GM19397 (cell line): Measurements from ENCODE around the gene DCUN1D3.

Experiments
- ATAC-seq: cut with Tn5 transposase; IDR thresholded peaks from one replicate; pipeline ENCODE4 v1.9.1; 2021; ENCODE audit warnings: mild to moderate bottlenecking, moderate library complexity; ENCODE audit not compliant: unreplicated experiment

DCUN1D3 gene

DNA sequence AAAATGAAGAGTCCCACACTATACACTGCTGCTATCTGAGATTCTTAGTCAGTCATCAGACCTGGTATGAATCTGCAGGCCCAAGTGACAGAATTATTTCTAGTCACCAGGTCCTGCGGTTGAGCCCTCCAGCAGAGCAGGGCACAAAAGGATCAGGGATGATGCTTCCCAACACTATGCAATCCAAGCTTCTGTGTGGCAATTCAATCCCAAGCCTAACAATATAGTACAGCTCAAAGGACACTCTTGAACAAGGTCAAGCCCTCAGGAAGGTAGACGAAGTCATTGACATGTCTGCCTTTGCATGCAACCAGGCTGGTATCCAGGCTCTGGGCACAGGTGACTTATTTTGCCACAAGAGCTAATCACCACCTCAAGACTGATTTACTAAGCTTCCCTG is 5.8 kb downstream of the DCUN1D3 start:
- no peak for ATAC-seq

- ATAC-seq: no peak
Measured at GRCh38 chr16:20889625-20890275, 10.4 kb downstream of the DCUN1D3 start.

GRCh38 chr16:20887207-20887606 is 13.0 kb downstream of the DCUN1D3 start:
- no peak for ATAC-seq

DNA sequence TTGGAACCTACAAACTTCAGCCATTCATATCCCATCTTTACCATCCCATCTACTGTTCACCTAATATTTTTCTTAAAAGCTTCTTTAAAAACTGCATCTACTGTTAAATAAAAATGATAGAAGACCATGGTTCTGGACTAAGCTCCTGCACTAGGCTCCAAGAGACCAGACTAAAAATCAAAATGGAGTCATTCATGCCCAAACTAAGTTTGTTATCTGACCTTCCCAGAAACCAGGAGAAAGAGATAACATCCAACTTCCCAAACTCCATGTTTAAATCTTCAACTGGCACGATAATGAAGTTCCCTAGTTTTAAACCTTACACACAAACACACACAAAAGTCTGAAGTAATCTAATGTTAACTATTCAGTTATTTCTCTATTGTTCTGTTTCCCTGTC is 13.8 kb downstream of the DCUN1D3 start:
- no peak for ATAC-seq

DNA sequence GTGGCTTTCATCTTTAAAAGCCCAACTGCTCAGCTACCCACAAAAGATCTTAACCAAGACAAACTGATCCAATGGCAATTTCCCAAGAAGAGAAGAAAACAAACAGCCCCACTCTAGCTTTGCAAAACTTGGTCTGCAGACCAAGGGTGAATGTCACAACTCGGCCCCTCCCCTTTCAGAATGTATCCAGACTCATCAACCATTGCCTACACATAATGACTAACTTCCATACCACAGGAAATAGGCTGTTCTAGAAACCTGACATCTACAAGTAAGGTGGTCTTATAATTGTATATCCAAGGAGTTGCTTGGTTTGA is 16.0 kb downstream of the DCUN1D3 start:
- no peak for ATAC-seq

GRCh38 chr16:20883554-20884239 is 16.5 kb downstream of the DCUN1D3 start:
- no peak for ATAC-seq

DNA sequence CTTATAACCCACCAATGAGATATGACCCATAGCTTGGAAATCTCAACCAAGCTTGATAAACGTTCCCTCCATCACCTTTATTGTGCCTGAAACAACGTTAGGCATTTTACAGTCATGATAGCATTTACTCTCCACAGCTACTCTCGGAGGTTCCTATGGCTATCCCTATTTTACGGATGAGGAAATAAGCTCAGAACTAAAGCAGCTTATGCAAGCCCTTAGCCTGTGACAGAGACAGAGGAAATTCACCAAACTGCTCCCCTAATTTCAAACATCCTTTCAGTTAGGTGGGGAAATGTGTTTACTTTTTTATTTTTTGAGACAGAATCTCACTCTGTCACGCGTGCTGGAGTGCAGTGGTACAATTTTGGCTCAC is 18.7 kb downstream of the DCUN1D3 start:
- no peak for ATAC-seq

DNA sequence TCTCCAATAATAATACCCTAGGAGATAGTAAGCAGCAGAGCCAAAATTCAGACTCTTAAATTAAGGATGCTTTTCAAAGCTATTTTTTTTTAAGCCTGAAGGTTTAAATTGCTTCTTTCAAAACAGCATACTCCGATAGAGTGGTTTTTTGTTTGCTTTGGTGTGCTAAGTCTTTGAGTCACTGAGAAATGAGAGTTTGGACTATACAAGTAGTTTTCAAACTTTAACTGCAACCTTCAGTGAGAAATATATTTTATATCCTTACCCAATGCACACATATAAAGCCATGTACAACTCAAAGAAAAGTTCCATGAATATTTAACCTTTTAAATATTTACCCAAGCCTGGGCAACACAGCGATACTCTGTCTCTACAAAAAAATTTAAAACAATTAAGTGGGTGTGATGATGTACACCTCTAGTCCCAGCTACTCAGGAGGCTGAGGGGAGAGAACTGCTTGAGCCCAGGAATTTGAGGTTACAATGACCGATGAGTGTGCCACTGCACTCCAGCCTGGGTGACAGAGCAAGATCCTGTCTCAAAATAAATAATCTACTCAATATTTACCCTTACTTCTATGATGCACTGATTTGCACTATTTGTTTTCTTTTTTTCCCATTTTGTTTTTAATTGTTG is 19.2 kb downstream of the DCUN1D3 start:
- no peak for ATAC-seq

- ATAC-seq: no peak
Measured at GRCh38 chr16:20879175-20880040, 20.8 kb downstream of the DCUN1D3 start.

DNA sequence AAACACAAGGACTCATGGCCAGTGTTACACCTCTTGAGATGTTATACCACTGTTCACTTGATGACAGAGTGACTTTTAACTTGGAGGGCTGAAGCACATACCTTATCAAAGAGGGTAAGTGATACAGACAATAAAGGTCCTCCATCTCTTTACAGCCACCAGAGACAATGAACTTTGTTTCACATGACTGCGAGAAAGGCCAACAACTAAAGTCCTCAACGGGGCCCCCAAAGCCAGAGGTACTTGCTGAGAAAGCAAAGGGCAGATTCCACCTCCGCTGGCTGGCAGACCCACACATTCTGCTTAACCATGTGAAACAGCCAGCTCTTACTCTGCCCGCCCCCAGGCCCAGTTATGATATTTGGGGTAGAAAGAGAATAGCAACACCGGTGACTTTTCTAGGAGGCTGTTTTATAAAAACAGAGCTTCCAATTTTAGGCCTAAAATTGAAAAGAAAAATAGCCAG is 21.4 kb downstream of the DCUN1D3 start:
- ATAC-seq: no peak

DNA sequence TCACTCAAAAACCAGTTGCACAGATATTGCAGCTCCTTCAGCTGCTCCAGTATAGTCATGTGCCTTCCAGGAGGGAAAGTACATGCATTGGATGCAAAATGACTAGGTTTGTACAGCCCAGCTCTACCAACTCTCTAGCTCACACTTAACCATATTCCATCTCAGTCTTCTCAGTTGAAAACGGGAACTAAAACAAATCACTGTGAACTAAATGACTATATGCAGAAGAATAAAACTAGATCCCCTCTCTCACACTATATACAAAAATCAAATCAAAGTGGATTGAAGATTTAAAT is 24.9 kb downstream of the DCUN1D3 start:
- no peak for ATAC-seq

GRCh38 chr16:20874088-20874581 is 26.0 kb downstream of the DCUN1D3 start:
- ATAC-seq: no peak

DNA sequence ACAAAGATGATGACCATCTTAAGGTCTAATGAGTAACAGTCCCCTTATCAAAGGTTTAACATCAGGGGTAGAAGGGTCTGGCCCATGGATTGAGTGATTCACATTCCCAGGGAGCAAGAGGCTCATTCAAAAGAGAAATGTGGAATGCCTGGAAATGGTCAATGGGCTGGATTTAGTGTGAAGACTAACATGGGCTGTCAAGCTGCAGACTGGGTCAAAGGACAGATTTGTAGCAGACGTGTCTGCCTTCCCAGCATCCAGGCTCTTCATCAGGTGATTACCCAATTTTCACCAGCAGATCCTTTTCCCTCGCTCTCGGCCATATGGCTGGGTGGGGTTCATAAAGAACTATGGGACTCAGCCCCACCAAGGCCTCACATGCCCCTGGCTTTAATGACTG is 26.8 kb downstream of the DCUN1D3 start:
- ATAC-seq: no peak

- ATAC-seq: no peak
Measured at GRCh38 chr16:20871941-20872815, 28.0 kb downstream of the DCUN1D3 start.

GRCh38 chr16:20871258-20871657 is 28.9 kb downstream of the DCUN1D3 start:
- no peak for ATAC-seq

DNA sequence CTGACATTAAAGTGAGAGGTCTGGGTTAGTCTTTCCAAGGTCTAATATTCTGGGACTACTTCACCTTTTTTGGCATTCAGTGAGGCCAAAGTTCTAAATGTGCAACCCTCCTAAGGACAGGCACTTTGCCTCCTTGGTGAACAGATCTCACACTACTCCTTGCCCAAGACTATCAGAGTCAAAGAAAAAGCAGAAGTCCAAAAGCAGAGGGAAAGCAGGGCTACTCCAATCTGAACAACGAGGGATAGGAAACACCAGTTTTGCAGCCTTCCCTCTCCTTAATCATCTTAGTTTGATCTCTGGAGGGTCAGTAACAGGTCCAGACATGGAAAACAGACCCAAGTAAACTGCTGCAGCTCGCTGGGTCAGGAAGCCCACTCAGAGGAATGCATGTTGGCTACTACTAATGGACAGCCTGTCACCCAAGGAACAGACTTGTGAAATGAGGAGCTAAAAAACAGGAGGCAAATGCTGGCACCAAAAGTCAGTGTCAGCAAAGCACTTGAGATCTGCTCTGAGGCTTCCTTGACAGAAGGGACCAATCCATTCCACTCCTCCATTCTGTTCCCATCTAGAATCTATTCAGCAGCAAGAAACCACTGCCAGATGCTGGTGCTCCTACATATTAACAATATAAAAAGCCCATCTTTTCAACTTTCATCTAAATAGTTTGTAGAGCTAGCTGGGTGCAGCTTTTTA is 29.9 kb downstream of the DCUN1D3 start:
- ATAC-seq: no peak

- ATAC-seq: no peak
Measured at GRCh38 chr16:20868890-20869289, 31.3 kb downstream of the DCUN1D3 start.

DNA sequence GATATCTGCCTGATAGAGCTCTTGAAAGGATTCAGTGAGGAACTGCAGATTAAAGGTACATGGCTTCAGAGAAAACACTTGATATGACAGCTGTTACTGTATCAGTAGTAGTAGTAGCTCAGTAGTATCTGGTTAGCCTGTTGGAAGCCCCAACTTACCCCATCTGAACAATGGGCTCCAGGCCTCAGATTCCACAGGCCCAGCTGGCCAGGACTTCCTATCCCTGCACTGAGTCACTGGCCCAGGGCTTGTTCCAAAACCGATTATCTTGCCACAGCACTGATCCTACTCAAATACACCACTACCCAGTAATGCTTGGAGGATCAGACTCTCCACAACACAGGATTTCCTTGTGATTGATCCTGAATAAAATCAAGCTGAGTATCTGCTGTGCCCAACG is 32.6 kb downstream of the DCUN1D3 start:
- no peak for ATAC-seq

DNA sequence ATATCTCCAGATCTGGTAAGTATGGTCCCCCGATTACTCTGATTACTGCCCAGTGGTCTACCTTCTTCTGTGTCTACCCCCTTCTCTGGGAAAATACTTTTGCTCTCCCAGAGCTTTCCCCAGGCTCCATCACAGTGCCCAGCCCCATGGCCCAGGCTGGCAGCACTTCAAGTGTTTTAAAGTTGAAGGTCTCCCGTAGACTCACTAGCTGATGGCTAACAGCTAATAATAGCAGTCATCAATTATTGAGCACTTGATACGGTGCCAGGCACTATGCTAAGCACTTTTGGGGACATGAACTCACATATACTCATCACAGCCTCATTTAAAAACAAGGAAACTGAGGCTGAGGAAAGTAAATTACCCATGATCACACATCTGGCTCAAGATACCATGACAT is 33.4 kb downstream of the DCUN1D3 start:
- no peak for ATAC-seq
